Activated naive CD8-positive, alpha-beta T cell treated with anti-CD3 and anti-CD28 coated beads, Interleukin-2, amount 10 ng/mL, durations not matched to agents 7 days and 5 days (primary cell): Measurements from ENCODE around the gene SCUBE1. TPM values are rescaled to one million over a fixed set of nuclear protein-coding genes. Genes with fewer than 3 reads are reported as not detected.

ENCODE experiments used
- ATAC-seq: fragments of 150-1000 bp; cut with Tn5 transposase; one replicate; pipeline ENCODE4 v1.10.0; 2021; ENCODE audit warnings: low read depth, moderate library complexity
- POLR2A ChIA-PET: fragments of 350-600 bp; sonication (Branson Sonifier 250); formaldehyde crosslinking; loops from one replicate; lab custom pipeline; 2021; ENCODE audit warnings: antibody characterized with exemption; lab: Charles Lee
- DNase-seq: peaks from one replicate; pipeline ENCODE4 v3.0.0; 2021
- H3K27ac Mint-ChIP-seq: one replicate; pipeline ENCODE4 v1.8.0; 2022; ENCODE audit warnings: mild to moderate bottlenecking, mixed read lengths
- H3K27me3 Mint-ChIP-seq: one replicate; pipeline ENCODE4 v1.8.0; 2022; ENCODE audit warnings: mild to moderate bottlenecking, moderate library complexity, mixed read lengths
- H3K36me3 Mint-ChIP-seq: one replicate; pipeline ENCODE4 v1.8.0; 2021; ENCODE audit warnings: mild to moderate bottlenecking, mixed read lengths
- H3K4me1 Mint-ChIP-seq: one replicate; pipeline ENCODE4 v1.8.0; 2021; ENCODE audit warnings: mixed read lengths
- H3K4me3 Mint-ChIP-seq: one replicate; pipeline ENCODE4 v1.8.0; 2022; ENCODE audit warnings: mild to moderate bottlenecking, moderate library complexity, mixed read lengths
- H3K9me3 Mint-ChIP-seq: one replicate; pipeline ENCODE4 v1.8.0; 2021; ENCODE audit warnings: mixed read lengths
- total RNA-seq, 2 experiments: library from RNA; stranded (reverse); gene quantifications; one replicate each; pipeline ENCODE4 v1.2.3, GENCODE V29; 2021

The SCUBE1 gene
- total RNA-seq, 2 experiments from 2014 or later: 0.03 to 0.20 TPM

DNA sequence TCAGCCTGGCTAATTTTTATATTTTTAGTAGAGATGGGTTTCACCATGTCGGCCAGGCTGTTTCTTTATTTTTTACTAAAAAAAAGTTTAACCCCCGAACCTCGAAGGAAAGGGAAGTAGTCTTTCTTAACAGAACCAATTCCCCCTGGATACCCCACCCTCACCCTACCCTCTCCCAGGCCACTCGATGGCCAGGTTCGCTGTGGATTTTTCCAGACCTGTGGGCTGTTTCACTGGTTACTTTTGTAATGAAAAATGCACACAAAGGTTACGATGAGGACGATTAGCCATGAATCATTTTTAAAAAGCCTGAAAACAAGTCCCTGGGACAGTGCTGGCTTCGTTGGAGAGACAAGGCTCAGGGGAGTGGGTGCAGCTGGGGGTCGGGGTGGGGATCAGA, 189.3 kb downstream of the SCUBE1 start:
- no peak overlapping the region for H3K27ac Mint-ChIP-seq
- H3K9me3 Mint-ChIP-seq: no peaks in the 10 kb centered on the region
- H3K4me1 Mint-ChIP-seq: peaks cover 7% of the 10 kb centered on the region
- ATAC-seq: no peak
- no peaks in the 10 kb centered on the region for H3K27me3 Mint-ChIP-seq
- no peaks in the 10 kb centered on the region for H3K36me3 Mint-ChIP-seq
- H3K4me3 Mint-ChIP-seq: no peak overlapping the region
- POLR2A ChIA-PET: no interaction called here
- no peak for DNase-seq

DNA sequence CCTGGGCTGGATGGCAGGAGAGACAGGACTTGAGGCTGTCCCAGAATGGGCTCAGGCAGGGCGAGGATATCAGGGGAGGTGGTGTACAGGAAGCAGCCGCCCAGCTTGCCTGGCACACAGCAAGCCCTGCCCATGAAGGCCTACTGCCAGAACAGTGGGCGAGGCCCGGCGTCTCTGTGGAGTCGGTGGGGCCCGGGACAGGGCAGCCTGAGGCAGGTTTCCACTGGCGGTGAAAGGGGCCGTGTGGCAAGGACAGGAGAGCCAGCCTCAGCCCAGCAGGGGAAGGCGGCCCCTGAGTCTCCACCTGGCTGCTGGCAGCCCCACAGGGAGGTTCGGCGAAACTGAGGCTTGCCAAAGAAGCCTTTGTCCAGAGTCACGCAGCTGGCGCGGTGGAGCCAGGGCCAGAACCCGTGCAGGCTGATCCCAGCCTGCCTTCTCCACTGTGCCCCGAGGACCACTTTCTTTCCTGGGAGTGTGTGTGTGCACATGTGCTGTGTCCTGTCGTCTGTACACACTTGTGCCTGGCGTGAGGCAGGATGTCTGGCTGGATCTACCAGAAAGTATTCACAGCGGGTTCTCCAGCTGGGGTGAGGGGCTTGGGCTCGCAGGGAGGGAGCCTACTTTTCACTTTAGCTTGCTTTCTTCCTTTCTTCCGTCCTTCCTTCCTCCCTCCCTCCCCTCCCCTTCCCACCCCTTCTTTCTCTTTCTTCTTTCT, 190.7 kb downstream of the SCUBE1 start:
- no peaks in the 10 kb centered on the region for H3K9me3 Mint-ChIP-seq
- DNase-seq: peak; percentile 70
- POLR2A ChIA-PET: interaction anchor here (1.0 to 1.7 kb wide), 2 partner anchors 9 to 35 kb away, joined by 4 to 5 read pairs; partner anchors contain the start of gene MCAT
- peaks cover 16% of the 10 kb centered on the region for H3K4me1 Mint-ChIP-seq
- peak overlapping the region; percentile 83 for H3K27ac Mint-ChIP-seq
- peak; percentile 82 for ATAC-seq
- peak overlapping the region; percentile 86 for H3K4me3 Mint-ChIP-seq
- no peaks in the 10 kb centered on the region for H3K27me3 Mint-ChIP-seq
- H3K36me3 Mint-ChIP-seq: no peaks in the 10 kb centered on the region

DNA sequence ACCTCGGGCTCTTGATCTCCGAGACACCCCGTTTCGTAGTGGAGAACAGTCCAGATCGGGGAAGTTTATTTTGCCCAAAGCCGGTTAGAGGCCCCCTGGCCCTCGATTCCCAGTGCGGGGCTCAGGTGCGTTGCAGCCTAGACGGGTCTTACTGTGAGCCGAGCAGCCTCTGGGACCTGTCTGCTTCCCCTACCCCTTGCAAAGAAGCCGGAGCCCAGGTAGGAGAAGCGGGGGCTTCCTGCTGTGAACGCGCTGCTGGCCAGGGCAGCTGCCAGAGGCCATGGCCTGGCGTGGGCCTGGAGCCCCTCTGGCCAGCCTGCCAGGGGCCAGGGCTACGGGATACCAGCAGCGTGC, 191.2 kb downstream of the SCUBE1 start:
- Mint-ChIP-seq H3K27me3 (no peaks in the 10 kb centered on the region), H3K4me1 (peaks cover 20% of the 10 kb centered on the region), H3K9me3 (no peaks in the 10 kb centered on the region), H3K27ac (peak overlapping the region; percentile 83), H3K4me3 (peak overlapping the region; percentile 86), H3K36me3 (no peaks in the 10 kb centered on the region)
- ATAC-seq (peak; percentile 27), DNase-seq (no peak)
- POLR2A ChIA-PET: interaction anchor here (1.0 to 1.7 kb wide), 2 partner anchors 8 to 36 kb away, joined by 4 to 5 read pairs; partner anchors contain the start of gene MCAT

DNA sequence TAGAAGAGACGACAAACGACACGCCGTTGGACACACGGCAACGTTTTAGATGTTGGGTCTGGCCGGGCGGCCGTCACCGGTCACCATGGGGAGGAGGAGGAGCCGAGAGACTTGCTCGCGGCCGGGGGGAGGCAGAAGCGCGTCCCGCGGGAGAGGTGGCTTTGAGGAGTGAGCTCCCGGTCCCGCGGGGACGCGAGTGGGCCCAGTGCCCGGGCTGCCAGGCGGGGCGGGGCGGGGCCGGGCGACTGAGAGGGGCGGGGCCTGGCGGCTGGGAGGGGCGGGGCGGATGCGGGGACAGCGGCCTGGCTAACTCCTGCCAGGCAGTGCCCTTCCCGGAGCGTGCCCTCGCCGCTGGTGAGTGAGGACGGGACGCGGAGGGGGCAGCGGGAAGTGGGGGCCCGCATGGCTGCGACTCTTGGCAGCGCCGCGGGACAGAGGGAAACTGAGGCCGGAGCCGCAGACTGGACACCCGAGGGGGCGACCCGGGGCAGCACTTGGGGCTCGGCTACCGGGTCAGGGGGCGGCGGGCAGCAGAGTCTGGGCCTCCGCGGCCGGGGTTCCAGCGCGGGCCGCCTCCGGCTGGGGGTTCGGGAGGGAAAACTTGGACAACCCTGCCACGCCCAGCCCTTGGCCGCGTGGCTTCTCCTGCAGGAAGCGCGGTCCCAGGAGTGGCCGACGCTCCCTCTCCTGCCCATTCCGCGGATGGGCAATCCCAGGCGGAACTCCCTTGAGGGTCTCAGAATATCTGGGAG, 191.7 kb downstream of the SCUBE1 start, which contains the start of gene TSPO:
Gene TSPO, plus strand, starts transcription at position 309 of the 752 bp plus-strand sequence. CDS start 7,680 bp downstream, outside the sequence.
- peak; percentile 79 for DNase-seq
- no peaks in the 10 kb centered on the region for H3K36me3 Mint-ChIP-seq
- H3K4me1 Mint-ChIP-seq: peaks cover 20% of the 10 kb centered on the region
- H3K27ac Mint-ChIP-seq: peak within 1 kb of the TSS; percentile 88
- peak within 1 kb of the TSS; percentile 86 for H3K4me3 Mint-ChIP-seq
- peak; percentile 57 for ATAC-seq
- no peaks in the 10 kb centered on the region for H3K9me3 Mint-ChIP-seq
- POLR2A ChIA-PET: interaction anchor here (1.0 to 1.7 kb wide), 2 partner anchors 8 to 36 kb away, joined by 4 to 5 read pairs; partner anchors contain the start of gene MCAT
- H3K27me3 Mint-ChIP-seq: no peaks in the 10 kb centered on the region

DNA sequence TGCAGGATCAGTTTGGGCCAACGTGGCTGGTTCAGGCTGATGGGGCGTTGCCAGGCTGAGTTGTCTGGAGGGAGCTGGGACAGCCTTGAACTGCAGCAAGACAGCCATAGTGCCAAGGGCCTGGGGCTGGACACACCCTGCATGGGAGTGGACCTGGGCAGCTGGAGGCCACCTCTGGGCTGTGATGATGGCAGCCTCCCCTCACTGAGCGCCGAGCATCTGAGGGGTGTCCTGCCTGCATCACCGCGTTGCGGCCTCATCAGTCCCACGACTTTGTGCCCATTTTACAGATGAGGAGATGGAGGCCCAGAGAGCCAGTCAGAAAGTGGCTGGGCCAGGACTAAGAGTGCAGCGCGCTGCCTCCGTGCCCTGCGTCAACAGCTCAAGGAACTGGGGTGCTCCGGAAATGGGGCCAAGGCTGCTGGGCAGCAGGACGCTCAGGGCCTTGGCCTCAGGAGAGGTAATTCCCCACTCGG, 192.4 kb downstream of the SCUBE1 start:
- H3K27ac Mint-ChIP-seq: peak overlapping the region; percentile 88
- H3K36me3 Mint-ChIP-seq: no peaks in the 10 kb centered on the region
- POLR2A ChIA-PET: no interaction called here
- H3K4me3 Mint-ChIP-seq: peak overlapping the region; percentile 83
- H3K27me3 Mint-ChIP-seq: no peaks in the 10 kb centered on the region
- DNase-seq: peak; percentile 42
- H3K4me1 Mint-ChIP-seq: peaks cover 20% of the 10 kb centered on the region
- no peak for ATAC-seq
- H3K9me3 Mint-ChIP-seq: no peaks in the 10 kb centered on the region

DNA sequence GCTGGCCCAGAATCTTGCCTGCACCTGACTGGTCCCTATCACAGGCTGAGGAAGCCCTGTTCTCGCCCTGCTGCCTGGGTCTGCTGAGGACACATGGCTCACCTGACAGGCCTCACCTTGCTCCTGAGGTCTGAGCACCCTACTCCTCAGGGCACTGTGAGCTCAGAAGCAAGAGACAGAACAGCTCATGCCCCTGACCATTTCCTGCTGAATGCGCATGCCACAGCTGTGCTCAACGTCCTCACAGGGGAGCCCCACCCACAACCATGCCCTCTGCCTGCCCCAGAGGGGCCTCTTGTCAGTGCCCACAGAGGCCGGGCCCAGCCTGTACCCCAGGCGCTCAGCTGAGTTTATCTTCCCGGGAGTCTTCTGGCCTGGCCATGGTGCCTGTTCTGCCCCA, 194.6 kb downstream of the SCUBE1 start:
- no peak overlapping the region for H3K27ac Mint-ChIP-seq
- H3K27me3 Mint-ChIP-seq: no peaks in the 10 kb centered on the region
- H3K4me3 Mint-ChIP-seq: no peak overlapping the region
- DNase-seq (no peak), ATAC-seq (no peak)
- H3K4me1 Mint-ChIP-seq: peaks cover 23% of the 10 kb centered on the region
- POLR2A ChIA-PET: no interaction called here
- H3K9me3 Mint-ChIP-seq: no peaks in the 10 kb centered on the region
- H3K36me3 Mint-ChIP-seq: no peaks in the 10 kb centered on the region

DNA sequence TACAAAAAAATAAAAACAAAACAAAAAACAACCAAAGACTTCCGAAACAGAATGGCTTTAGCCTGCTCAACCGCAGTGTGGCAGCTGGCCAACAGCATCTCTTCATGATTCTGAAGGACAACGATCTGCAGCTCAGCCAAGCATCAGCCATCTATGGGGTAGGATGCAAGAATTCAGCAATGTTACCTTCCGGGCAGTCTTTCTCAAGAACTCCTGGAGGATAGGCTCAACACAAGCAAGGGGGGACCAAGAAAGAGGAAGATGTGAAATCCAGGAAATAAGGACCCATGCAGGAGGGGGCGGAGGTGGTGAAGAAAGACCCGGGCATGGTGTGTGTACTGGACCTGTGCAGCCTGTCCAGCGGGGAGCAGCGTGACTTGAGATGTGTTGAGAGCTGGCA, 195.4 kb downstream of the SCUBE1 start:
- Mint-ChIP-seq H3K27ac (peak overlapping the region; percentile 58), H3K4me1 (peaks cover 20% of the 10 kb centered on the region), H3K27me3 (no peaks in the 10 kb centered on the region), H3K36me3 (no peaks in the 10 kb centered on the region), H3K9me3 (no peaks in the 10 kb centered on the region), H3K4me3 (peak overlapping the region; percentile 49)
- ATAC-seq (no peak), DNase-seq (no peak)
- POLR2A ChIA-PET: interaction anchor here (0.7 kb wide), 4 partner anchors 39 to 1298 kb away, joined by 3 to 5 read pairs (median 4); no protein-coding TSS in a partner anchor

Other genes starting within 250 kb of the SCUBE1 start
- gene BIK, start 232.6 kb downstream of the SCUBE1 start, total RNA-seq: 1 to 10 TPM in 1 of 2 experiments, under 1 TPM in 1; 0.64 to 1.8 TPM
- gene MCAT, start 200.0 kb downstream of the SCUBE1 start, total RNA-seq: 1 to 10 TPM; 8.1 to 9.5 TPM
- gene TSPO, start 191.8 kb downstream of the SCUBE1 start, total RNA-seq: 100 to 1,000 TPM; 107 to 116 TPM
- 10 to 100 TPM; 30.4 to 30.6 TPM for gene TTLL12, start 156.2 kb downstream of the SCUBE1 start, total RNA-seq
- not detected for gene MPPED1, start 68.6 kb upstream of the SCUBE1 start, total RNA-seq